Endodermal cell (in vitro differentiated cells): ENCODE data around the gene TRIM72. TPM values are rescaled to one million over a fixed set of nuclear protein-coding genes. Genes with fewer than 3 reads are reported as not detected.
A peak's percentile ranks its signal among the peaks of the same experiment; 100 is the strongest.

ENCODE experiments used
- DNase-seq: peaks from one replicate; pipeline ENCODE4 v3.0.0-alpha.2; 2017
- H3K27ac ChIP-seq: 2 replicates; pipeline ENCODE4 v1.5.1; 2013; ENCODE audit warnings: mild to moderate bottlenecking, low read depth, low read length, moderate library complexity
- H3K27me3 ChIP-seq: 2 replicates; pipeline ENCODE4 v1.6.1; 2013; ENCODE audit warnings: mild to moderate bottlenecking, low read length, moderate library complexity; ENCODE audit not compliant: insufficient read depth, control insufficient read depth, poor library complexity, severe bottlenecking
- H3K36me3 ChIP-seq: 2 replicates; pipeline ENCODE4 v1.7.0; 2013; ENCODE audit warnings: mild to moderate bottlenecking, low read length, moderate library complexity; ENCODE audit not compliant: control insufficient read depth, insufficient read depth
- H3K4me1 ChIP-seq: one replicate; pipeline ENCODE4 v1.7.0; 2013; ENCODE audit warnings: low read length; ENCODE audit not compliant: control insufficient read depth, insufficient read depth
- H3K4me3 ChIP-seq: 2 replicates; pipeline ENCODE4 v1.5.1; 2013; ENCODE audit warnings: mild to moderate bottlenecking, low read length, moderate library complexity
- H3K9ac ChIP-seq: 2 replicates; pipeline ENCODE4 v1.6.1; 2013; ENCODE audit warnings: mild to moderate bottlenecking, low read length, moderate library complexity; ENCODE audit not compliant: poor library complexity, severe bottlenecking; ENCODE audit errors: extremely low read depth
- H3K9me3 ChIP-seq: 2 replicates; pipeline ENCODE4 v1.6.1; 2013; ENCODE audit warnings: mild to moderate bottlenecking, low read length, moderate library complexity; ENCODE audit not compliant: control insufficient read depth
- H3K27ac Mint-ChIP-seq: 2 replicates; pipeline ENCODE4 v1.8.0; 2020; ENCODE audit warnings: mixed read lengths
- H3K27me3 Mint-ChIP-seq: 2 replicates; pipeline ENCODE4 v1.8.0; 2021; ENCODE audit warnings: mild to moderate bottlenecking, mixed read lengths; ENCODE audit not compliant: insufficient read depth
- H3K36me3 Mint-ChIP-seq: 2 replicates; pipeline ENCODE4 v1.8.0; 2020; ENCODE audit warnings: low read depth, mixed read lengths
- H3K4me1 Mint-ChIP-seq: 2 replicates; pipeline ENCODE4 v1.8.0; 2020; ENCODE audit warnings: mixed read lengths
- H3K4me3 Mint-ChIP-seq: 2 replicates; pipeline ENCODE4 v1.8.0; 2020; ENCODE audit warnings: mild to moderate bottlenecking, moderate library complexity, mixed read lengths
- H3K9me3 Mint-ChIP-seq: 2 replicates; pipeline ENCODE4 v1.8.0; 2020; ENCODE audit warnings: mild to moderate bottlenecking, mixed read lengths
- WGBS, 2 experiments: methylation state at CpG; one replicate each; pipeline versions ENCODE4 v1.1.5 to v1.1.7; 2013; ENCODE audit warnings: missing lambda C conversion rate in 2 of 2, mixed read lengths in 1 of 2; ENCODE audit not compliant: insufficient coverage in 1 of 2, insufficient read length in 1 of 2; 5-methylcytosine and 5-hydroxymethylcytosine counted together
- total RNA-seq, 2 donors: library from RNA; stranded (reverse); fragmentation: NEBNext Ultra II Directional in 1 of 2; extraction: Animal tissue kit (Norgen Biotek cat#: 25700) in 1 of 2; gene quantifications; 2 replicates in 1 of 2; 3 replicates in 1 of 2; pipeline ENCODE4 v1.2.1, GENCODE V29; 2021
- TF ChIP-seq, protein P1 (sequence below): fragments of 200-600 bp; sonication (generic); conservative IDR thresholded peaks from 2 replicates; pipeline ENCODE4 v1.5.0; 2021; ENCODE audit warnings: antibody characterized with exemption, mild to moderate bottlenecking

Gene TRIM72
- total RNA-seq, 2 donors from 2014 or later = 0.15 to 0.20 TPM

DNA sequence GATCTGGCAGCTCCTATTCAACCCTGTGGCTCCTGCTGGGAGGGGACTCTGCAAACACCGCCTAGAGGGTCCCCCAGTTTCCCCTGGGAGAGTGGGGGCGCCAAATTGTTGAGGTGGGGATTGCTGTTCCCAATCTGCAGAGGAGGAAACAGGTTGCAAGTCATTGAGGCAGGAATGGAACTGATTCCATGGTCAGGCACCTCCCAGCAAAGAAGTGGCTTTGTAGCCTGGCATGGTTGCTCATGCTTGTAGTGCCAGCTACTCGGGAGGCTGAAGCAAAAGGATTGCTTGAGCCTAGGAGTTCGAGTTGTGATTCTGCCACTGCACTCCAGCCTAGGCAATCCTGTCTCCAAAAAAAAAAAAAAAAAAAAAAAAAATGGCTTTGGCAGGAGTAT lies 3.2 kb downstream of the TRIM72 start:
- Mint-ChIP-seq H3K4me1 (peaks cover 10% of the 10 kb centered on the region), H3K36me3 (no peaks in the 10 kb centered on the region), H3K4me3 (no peak overlapping the region), H3K27me3 (peaks cover 80% of the 10 kb centered on the region), H3K9me3 (no peaks in the 10 kb centered on the region), H3K27ac (no peak overlapping the region)
- Histone ChIP-seq H3K4me1 (peaks cover 4% of the 10 kb centered on the region), H3K4me3 (peak overlapping the region; percentile 65), H3K9ac (no peak overlapping the region), H3K36me3 (no peaks in the 10 kb centered on the region), H3K27me3 (peaks cover 61% of the 10 kb centered on the region), H3K27ac (no peak overlapping the region), H3K9me3 (no peaks in the 10 kb centered on the region)
- 0 to 41% methylated on average over 1 to 4 of the region's 4 CpGs for WGBS, 2 experiments
- TF ChIP-seq, protein P1, sequence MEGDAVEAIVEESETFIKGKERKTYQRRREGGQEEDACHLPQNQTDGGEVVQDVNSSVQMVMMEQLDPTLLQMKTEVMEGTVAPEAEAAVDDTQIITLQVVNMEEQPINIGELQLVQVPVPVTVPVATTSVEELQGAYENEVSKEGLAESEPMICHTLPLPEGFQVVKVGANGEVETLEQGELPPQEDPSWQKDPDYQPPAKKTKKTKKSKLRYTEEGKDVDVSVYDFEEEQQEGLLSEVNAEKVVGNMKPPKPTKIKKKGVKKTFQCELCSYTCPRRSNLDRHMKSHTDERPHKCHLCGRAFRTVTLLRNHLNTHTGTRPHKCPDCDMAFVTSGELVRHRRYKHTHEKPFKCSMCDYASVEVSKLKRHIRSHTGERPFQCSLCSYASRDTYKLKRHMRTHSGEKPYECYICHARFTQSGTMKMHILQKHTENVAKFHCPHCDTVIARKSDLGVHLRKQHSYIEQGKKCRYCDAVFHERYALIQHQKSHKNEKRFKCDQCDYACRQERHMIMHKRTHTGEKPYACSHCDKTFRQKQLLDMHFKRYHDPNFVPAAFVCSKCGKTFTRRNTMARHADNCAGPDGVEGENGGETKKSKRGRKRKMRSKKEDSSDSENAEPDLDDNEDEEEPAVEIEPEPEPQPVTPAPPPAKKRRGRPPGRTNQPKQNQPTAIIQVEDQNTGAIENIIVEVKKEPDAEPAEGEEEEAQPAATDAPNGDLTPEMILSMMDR = peak; percentile 4
- no peak for DNase-seq

DNA sequence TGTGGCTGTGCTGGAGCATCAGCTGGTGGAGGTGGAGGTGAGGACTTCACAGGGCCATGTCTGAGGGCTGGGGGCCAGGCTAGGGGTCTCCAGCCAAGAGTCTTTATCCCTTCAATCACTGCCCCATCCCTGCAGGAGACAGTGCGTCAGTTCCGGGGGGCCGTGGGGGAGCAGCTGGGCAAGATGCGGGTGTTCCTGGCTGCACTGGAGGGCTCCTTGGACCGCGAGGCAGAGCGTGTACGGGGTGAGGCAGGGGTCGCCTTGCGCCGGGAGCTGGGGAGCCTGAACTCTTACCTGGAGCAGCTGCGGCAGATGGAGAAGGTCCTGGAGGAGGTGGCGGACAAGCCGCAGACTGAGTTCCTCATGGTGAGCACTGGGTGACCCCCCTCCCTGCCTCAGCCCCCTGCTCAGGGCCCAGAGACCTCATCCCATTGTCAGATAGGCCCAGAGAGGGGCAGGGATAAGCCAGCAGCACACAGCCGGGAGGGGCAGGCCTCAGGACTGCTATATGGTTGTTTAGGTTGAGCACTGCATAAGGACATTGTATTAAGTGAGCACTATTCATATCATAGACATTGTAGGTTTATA lies 5.3 kb downstream of the TRIM72 start:
- 96 to 97% methylated on average over 10 to 15 of the region's 15 CpGs for WGBS, 2 experiments
- Mint-ChIP-seq H3K27ac (no peak overlapping the region), H3K9me3 (no peaks in the 10 kb centered on the region), H3K4me3 (no peak overlapping the region), H3K4me1 (peaks cover 8% of the 10 kb centered on the region), H3K27me3 (peaks cover 62% of the 10 kb centered on the region), H3K36me3 (no peaks in the 10 kb centered on the region)
- no peak for DNase-seq
- TF ChIP-seq, protein P1 = no peak
- Histone ChIP-seq H3K27me3 (peaks cover 49% of the 10 kb centered on the region), H3K27ac (no peak overlapping the region), H3K9me3 (no peaks in the 10 kb centered on the region), H3K4me1 (peaks cover 4% of the 10 kb centered on the region), H3K4me3 (no peak overlapping the region), H3K36me3 (no peaks in the 10 kb centered on the region), H3K9ac (no peak overlapping the region)

DNA sequence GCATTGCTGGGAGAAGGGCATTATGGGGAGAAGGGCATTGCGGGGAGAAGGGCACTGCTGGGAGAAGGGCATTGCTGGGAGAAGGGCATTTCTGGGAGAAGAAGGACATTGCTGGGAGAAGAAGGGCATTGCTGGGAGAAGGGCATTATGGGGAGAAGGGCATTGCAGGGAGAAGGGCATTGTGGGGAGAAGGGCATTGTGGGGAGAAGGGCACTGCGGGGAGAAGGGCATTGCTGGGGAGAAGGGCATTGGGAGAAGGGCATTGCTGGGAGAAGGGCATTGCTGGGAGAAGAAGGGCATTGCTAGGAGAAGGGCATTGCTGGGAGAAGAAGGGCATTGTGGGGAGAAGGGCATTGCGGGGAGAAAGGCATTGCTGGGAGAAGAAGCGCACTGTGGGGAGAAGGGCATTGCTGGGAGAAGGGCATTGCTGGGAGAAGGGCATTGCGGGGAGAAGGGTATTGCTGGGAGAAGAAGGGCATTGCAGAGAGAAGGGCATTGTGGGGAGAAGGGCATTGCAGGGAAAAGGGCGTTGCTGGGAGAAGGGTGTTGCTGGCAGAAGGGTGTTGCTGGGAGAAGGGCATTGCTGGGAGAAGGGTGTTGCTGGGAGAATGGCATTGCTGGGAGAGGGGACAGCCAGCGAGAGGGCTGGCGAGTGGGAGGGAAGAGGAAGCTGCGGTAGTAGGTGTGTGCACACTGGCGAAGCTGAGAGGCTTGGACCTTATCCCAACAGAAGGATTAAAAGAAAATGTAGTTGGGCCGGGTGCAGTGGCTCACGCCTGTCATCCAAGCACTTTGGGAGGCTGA lies 7.6 kb downstream of the TRIM72 start:
- 88 to 90% methylated on average over 9 to 12 of the region's 12 CpGs for WGBS, 2 experiments
- Histone ChIP-seq H3K4me1 (no peaks in the 10 kb centered on the region), H3K9ac (no peak overlapping the region), H3K9me3 (no peaks in the 10 kb centered on the region), H3K36me3 (no peaks in the 10 kb centered on the region), H3K4me3 (no peak overlapping the region), H3K27ac (no peak overlapping the region), H3K27me3 (peaks cover 26% of the 10 kb centered on the region)
- Mint-ChIP-seq H3K36me3 (no peaks in the 10 kb centered on the region), H3K4me3 (no peak overlapping the region), H3K4me1 (peaks cover 3% of the 10 kb centered on the region), H3K9me3 (no peaks in the 10 kb centered on the region), H3K27me3 (peaks cover 44% of the 10 kb centered on the region), H3K27ac (no peak overlapping the region)
- TF ChIP-seq, protein P1 = no peak
- peak; percentile 59 for DNase-seq
